Measurements from ENCODE around the gene UBN2. TPM values are rescaled to one million over a fixed set of nuclear protein-coding genes. Genes with fewer than 3 reads are reported as not detected.

The UBN2 gene
- total RNA-seq, 1 experiment from 2014 or later = 0.86 TPM

Other genes starting within 250 kb of the UBN2 start
- gene KIAA1549, start 249.8 kb upstream of the UBN2 start, total RNA-seq (2014; rRNA removed; shearing (Covaris generic); ENCODE audit: low replicate concordance) = 0.57 and 1.1 TPM in 2 replicates
- 3.5 and 4.3 TPM in 2 replicates for gene ZC3HAV1L, start 195.2 kb upstream of the UBN2 start, total RNA-seq (2014; rRNA removed; shearing (Covaris generic); ENCODE audit: low replicate concordance)
- 23.0 and 23.4 TPM in 2 replicates for gene ZC3HAV1, start 121.5 kb upstream of the UBN2 start, total RNA-seq (2014; rRNA removed; shearing (Covaris generic); ENCODE audit: low replicate concordance)
- 0.25 and 17.0 TPM in 2 replicates for gene FMC1, start 110.1 kb downstream of the UBN2 start, total RNA-seq (2014; rRNA removed; shearing (Covaris generic); ENCODE audit: low replicate concordance)
- gene LUC7L2, start 128.7 kb downstream of the UBN2 start, total RNA-seq (2014; rRNA removed; shearing (Covaris generic); ENCODE audit: low replicate concordance) = 37.8 and 53.0 TPM in 2 replicates

Data from MG63 (cell line).